Osteocyte (in vitro differentiated cells): ENCODE measurements around the gene SSBP1. TPM values are rescaled to one million over a fixed set of nuclear protein-coding genes. Genes with fewer than 3 reads are reported as not detected.

Experiments
- total RNA-seq: library from RNA; stranded (reverse); gene quantifications from 2 replicates; pipeline ENCODE4 v1.2.1, GENCODE V29; 2021

The SSBP1 gene
- total RNA-seq, 1 donor from 2014 or later, result 112 TPM

Other genes with a start within 250 kb of the SSBP1 start
- 24.8 and 27.8 TPM in 2 replicates for gene AGK, start 186.9 kb upstream of the SSBP1 start, total RNA-seq
- 10.6 and 12.3 TPM in 2 replicates for gene DENND11, start 36.2 kb upstream of the SSBP1 start, total RNA-seq
- gene WEE2, start 30.0 kb upstream of the SSBP1 start, total RNA-seq, result not detected in 2 replicates
- gene TAS2R3, start 25.7 kb downstream of the SSBP1 start, total RNA-seq, result 1.6 and 2.6 TPM in 2 replicates
- gene TAS2R4, start 38.3 kb downstream of the SSBP1 start, total RNA-seq, result 1.7 and 2.2 TPM in 2 replicates
- gene TAS2R5, start 51.9 kb downstream of the SSBP1 start, total RNA-seq, result 3.1 and 3.2 TPM in 2 replicates
- not detected in 2 replicates for gene PRSS37, start 103.1 kb downstream of the SSBP1 start, total RNA-seq
- not detected in 2 replicates for gene OR9A4, start 178.0 kb downstream of the SSBP1 start, total RNA-seq
- not detected in 2 replicates for gene CLEC5A, start 208.6 kb downstream of the SSBP1 start, total RNA-seq
- gene TAS2R38, start 235.4 kb downstream of the SSBP1 start, total RNA-seq, result not detected in 2 replicates